CD14-positive monocyte (primary cell): Measurements from ENCODE around the gene ALDH1B1. TPM values are rescaled to one million over a fixed set of nuclear protein-coding genes. Genes with fewer than 3 reads are reported as not detected.
A peak's percentile ranks its signal among the peaks of the same experiment; 100 is the strongest.

Source experiments
- DNase-seq, 3 donors: peaks; one replicate each; pipeline ENCODE4 v3.0.0-alpha.2; 2011 to 2022
- H2AFZ ChIP-seq: 2 replicates; pipeline ENCODE4 v1.6.0; 2012; ENCODE audit warnings: mild to moderate bottlenecking, low read depth, low read length, inconsistent platforms; ENCODE audit not compliant: insufficient read depth, poor library complexity, severe bottlenecking
- H3K27ac ChIP-seq, 2 donors: 1 replicate in 1 of 2; 2 replicates in 1 of 2; pipeline ENCODE4 v1.5.1; 2012 to 2013; ENCODE audit warnings: low read length in 2 of 2, control low read depth in 1 of 2, inconsistent platforms in 1 of 2, low read depth in 1 of 2, mild to moderate bottlenecking in 1 of 2
- H3K27me3 ChIP-seq, 2 donors: one replicate each; pipeline versions ENCODE4 v1.6.0 to v1.6.1; 2011 to 2013; ENCODE audit warnings: low read length in 2 of 2; ENCODE audit not compliant: control insufficient read depth in 2 of 2, insufficient read depth in 2 of 2
- H3K36me3 ChIP-seq, 2 donors: replicated peaks in 1 of 2; 1 replicate in 1 of 2; 2 replicates in 1 of 2; pipeline versions ENCODE4 v1.5.1 to v1.6.1; 2012 to 2013; ENCODE audit warnings: low read length in 2 of 2, control low read depth in 1 of 2, inconsistent platforms in 1 of 2, mild to moderate bottlenecking in 1 of 2; ENCODE audit not compliant: insufficient read depth in 2 of 2, control insufficient read depth in 1 of 2
- H3K4me1 ChIP-seq, 2 donors: 1 replicate in 1 of 2; 2 replicates in 1 of 2; pipeline versions ENCODE4 v1.5.1 to v1.6.1; 2012 to 2013; ENCODE audit warnings: low read length in 2 of 2, control low read depth in 1 of 2, inconsistent platforms in 1 of 2, mild to moderate bottlenecking in 1 of 2, moderate library complexity in 1 of 2; ENCODE audit not compliant: insufficient read depth in 2 of 2, control insufficient read depth in 1 of 2
- H3K4me2 ChIP-seq: replicated peaks from 2 replicates; pipeline ENCODE3; 2012; ENCODE audit warnings: low read length, moderate library complexity, mild to moderate bottlenecking; ENCODE audit not compliant: poor library complexity, severe bottlenecking; ENCODE audit errors: extremely low read depth
- H3K4me3 ChIP-seq, 3 experiments: fragments of 200-600 bp in 1 of 3; sonication (generic) in 1 of 3; replicated peaks in 1 of 3; 1 replicate in 2 of 3; 2 replicates in 1 of 3; pipeline ENCODE4 v1.5.1; 2011 to 2013; ENCODE audit warnings: low read length in 3 of 3, mild to moderate bottlenecking in 3 of 3, control low read depth in 2 of 3, low read depth in 2 of 3, inconsistent platforms in 1 of 3, moderate library complexity in 1 of 3
- H3K79me2 ChIP-seq: 2 replicates; pipeline ENCODE4 v1.6.0; 2012; ENCODE audit warnings: mild to moderate bottlenecking, control low read depth, inconsistent platforms, low read length, moderate library complexity; ENCODE audit not compliant: insufficient read depth
- H3K9ac ChIP-seq: 2 replicates; pipeline ENCODE4 v1.6.0; 2017; ENCODE audit warnings: low read length, mild to moderate bottlenecking; ENCODE audit not compliant: insufficient read depth, poor library complexity, severe bottlenecking
- H3K9me3 ChIP-seq, 2 donors: replicated peaks in 1 of 2; 1 replicate in 1 of 2; 2 replicates in 1 of 2; pipeline versions ENCODE4 v1.5.1 to v1.6.1; 2012 to 2013; ENCODE audit warnings: low read length in 2 of 2, control low read depth in 1 of 2; ENCODE audit not compliant: control insufficient read depth in 1 of 2, insufficient read depth in 1 of 2
- H4K20me1 ChIP-seq: 2 replicates; pipeline ENCODE4 v1.6.0; 2012; ENCODE audit warnings: mild to moderate bottlenecking, low read length, control low read depth, moderate library complexity; ENCODE audit not compliant: insufficient read depth
- H3K27ac Mint-ChIP-seq, 7 donors: one replicate each; pipeline ENCODE4 v1.8.0; 2020; ENCODE audit warnings: mild to moderate bottlenecking in 7 of 7, mixed read lengths in 7 of 7, moderate library complexity in 6 of 7, inconsistent platforms in 2 of 7
- H3K27me3 Mint-ChIP-seq, 3 donors: one replicate each; pipeline ENCODE4 v1.8.0; 2021 to 2022; ENCODE audit warnings: low read depth in 3 of 3, mild to moderate bottlenecking in 3 of 3, mixed read lengths in 3 of 3, moderate library complexity in 3 of 3, inconsistent platforms in 1 of 3
- H3K36me3 Mint-ChIP-seq, 2 donors: one replicate each; pipeline ENCODE4 v1.8.0; 2020; ENCODE audit warnings: mixed read lengths in 2 of 2, inconsistent platforms in 1 of 2, mild to moderate bottlenecking in 1 of 2
- H3K4me1 Mint-ChIP-seq: one replicate; pipeline ENCODE4 v1.8.0; 2020; ENCODE audit warnings: mild to moderate bottlenecking, mixed read lengths
- H3K4me3 Mint-ChIP-seq, 2 donors: one replicate each; pipeline ENCODE4 v1.8.0; 2020; ENCODE audit warnings: mild to moderate bottlenecking in 2 of 2, mixed read lengths in 2 of 2, moderate library complexity in 1 of 2
- H3K9me3 Mint-ChIP-seq, 7 donors: one replicate each; pipeline ENCODE4 v1.8.0; 2020 to 2022; ENCODE audit warnings: mixed read lengths in 7 of 7, mild to moderate bottlenecking in 6 of 7, moderate library complexity in 6 of 7, inconsistent platforms in 2 of 7
- WGBS: methylation state at CpG from one replicate; pipeline ENCODE4 v1.1.5; 2013; ENCODE audit warnings: missing lambda C conversion rate; ENCODE audit not compliant: insufficient coverage; 5-methylcytosine and 5-hydroxymethylcytosine counted together
- intact Hi-C, 2 donors: fragments of 100-400 bp; cut with micrococcal nuclease; formaldehyde crosslinking; loops; one replicate each; pipeline versions ENCODE4 v1.15.0 to v1.15.1; 2023
- polyA plus RNA-seq, 3 donors: library from polyadenylated mRNA; depleted of rRNA in 1 of 3; unstranded in 2 of 3; stranded (reverse) in 1 of 3; fragments of 300-500 nt in 2 of 3; fragments of >200 nt in 1 of 3; fragmentation: Illumina TruSeq in 2 of 3; gene quantifications; 1 replicate in 2 of 3; 2 replicates in 1 of 3; pipeline ENCODE4 v1.2.3, GENCODE V29; 2012 to 2021
- TF ChIP-seq, protein P1 (sequence below): fragments of 200-600 bp; IDR thresholded peaks from one replicate; pipeline ENCODE4 v1.8.0; 2022; ENCODE audit warnings: antibody characterized with exemption, mild to moderate bottlenecking

The ALDH1B1 gene
- polyA plus RNA-seq, 3 donors: 1.00 to 4.5 (median 3.8) TPM

- Histone ChIP-seq H3K27ac (no peak overlapping the region), H3K27me3 (peaks cover 3 to 6% of the 10 kb centered on the region in 2 donors), H3K4me1 (no peaks in the 10 kb centered on the region), H3K4me2 (no peak overlapping the region), H3K79me2 (no peaks in the 10 kb centered on the region), H3K9ac (no peak overlapping the region), H3K9me3 (no peaks in the 10 kb centered on the region), H3K4me3 (no peak overlapping the region), H2AFZ (no peak overlapping the region), H3K36me3 (no peaks in the 10 kb centered on the region), H4K20me1 (no peaks in the 10 kb centered on the region)
- intact Hi-C loops: no loop called here
- no peak for DNase-seq
- peaks cover 9 to 14% (median 13%) of the 10 kb centered on the region in 3 donors for H3K27me3 Mint-ChIP-seq
- no peaks in the 10 kb centered on the region for H3K36me3 Mint-ChIP-seq
- H3K4me1 Mint-ChIP-seq: no peaks in the 10 kb centered on the region
- H3K27ac Mint-ChIP-seq: no peak overlapping the region
- TF ChIP-seq, protein P1, sequence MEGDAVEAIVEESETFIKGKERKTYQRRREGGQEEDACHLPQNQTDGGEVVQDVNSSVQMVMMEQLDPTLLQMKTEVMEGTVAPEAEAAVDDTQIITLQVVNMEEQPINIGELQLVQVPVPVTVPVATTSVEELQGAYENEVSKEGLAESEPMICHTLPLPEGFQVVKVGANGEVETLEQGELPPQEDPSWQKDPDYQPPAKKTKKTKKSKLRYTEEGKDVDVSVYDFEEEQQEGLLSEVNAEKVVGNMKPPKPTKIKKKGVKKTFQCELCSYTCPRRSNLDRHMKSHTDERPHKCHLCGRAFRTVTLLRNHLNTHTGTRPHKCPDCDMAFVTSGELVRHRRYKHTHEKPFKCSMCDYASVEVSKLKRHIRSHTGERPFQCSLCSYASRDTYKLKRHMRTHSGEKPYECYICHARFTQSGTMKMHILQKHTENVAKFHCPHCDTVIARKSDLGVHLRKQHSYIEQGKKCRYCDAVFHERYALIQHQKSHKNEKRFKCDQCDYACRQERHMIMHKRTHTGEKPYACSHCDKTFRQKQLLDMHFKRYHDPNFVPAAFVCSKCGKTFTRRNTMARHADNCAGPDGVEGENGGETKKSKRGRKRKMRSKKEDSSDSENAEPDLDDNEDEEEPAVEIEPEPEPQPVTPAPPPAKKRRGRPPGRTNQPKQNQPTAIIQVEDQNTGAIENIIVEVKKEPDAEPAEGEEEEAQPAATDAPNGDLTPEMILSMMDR: peak; percentile 77
- H3K4me3 Mint-ChIP-seq: no peak overlapping the region
- 78% methylated on average over 2 of the region's 8 CpGs for WGBS
- H3K9me3 Mint-ChIP-seq: no peaks in the 10 kb centered on the region
Measured at GRCh38 chr9:38417003-38417945, 24.8 kb downstream of the ALDH1B1 start.

DNA sequence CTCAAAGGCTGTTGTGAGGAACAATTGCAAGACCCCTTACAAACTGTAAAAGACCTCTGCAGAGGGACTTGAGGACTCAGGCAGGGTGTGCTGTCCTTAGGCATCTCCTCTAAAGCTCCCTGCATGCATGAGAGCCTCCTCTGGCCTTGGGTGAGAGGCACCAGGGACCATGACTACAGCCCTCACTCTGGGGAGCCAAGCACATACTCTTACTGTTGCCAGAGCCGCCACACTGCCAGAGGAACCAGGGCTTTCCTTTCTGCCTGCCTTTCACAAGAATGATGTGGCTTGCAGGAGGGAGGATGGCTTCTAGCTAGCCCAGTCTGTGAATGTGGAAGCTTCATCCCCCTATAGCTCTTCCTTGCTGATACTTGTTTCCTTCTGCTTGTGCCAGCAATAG lies 25.9 kb downstream of the ALDH1B1 start:
- TF ChIP-seq, protein P1: no peak
- Histone ChIP-seq H3K4me3 (no peak overlapping the region), H3K36me3 (no peaks in the 10 kb centered on the region), H2AFZ (no peak overlapping the region), H3K4me1 (no peaks in the 10 kb centered on the region), H3K9me3 (peaks cover 0 to 3% of the 10 kb centered on the region in 2 donors), H4K20me1 (no peaks in the 10 kb centered on the region), H3K27ac (no peak overlapping the region), H3K9ac (no peak overlapping the region), H3K79me2 (no peaks in the 10 kb centered on the region), H3K27me3 (peaks cover 14 to 17% of the 10 kb centered on the region in 2 donors), H3K4me2 (no peak overlapping the region)
- Mint-ChIP-seq H3K9me3 (no peaks in the 10 kb centered on the region), H3K27me3 (peaks cover 18 to 25% (median 22%) of the 10 kb centered on the region in 3 donors), H3K4me1 (peaks cover under 1% of the 10 kb centered on the region), H3K27ac (no peak overlapping the region), H3K4me3 (no peak overlapping the region), H3K36me3 (no peaks in the 10 kb centered on the region)
- WGBS: no CpG with 5 or more reads among the region's 1 CpG
- no peak for DNase-seq
- intact Hi-C loops: no loop called here
